GM12878 (cell line): ENCODE measurements around the gene STK11. TPM values are rescaled to one million over a fixed set of nuclear protein-coding genes. Genes with fewer than 3 reads are reported as not detected.

Experiments used
- CBX3 ChIP-seq: fragments of 200-600 bp; sonication (generic); IDR thresholded peaks from 2 replicates; pipeline ENCODE4 v1.6.1; 2016; ENCODE audit warnings: low read depth, borderline replicate concordance
- CREB1 ChIP-seq: IDR thresholded peaks from 2 replicates; pipeline ENCODE4 v1.6.1; 2012; ENCODE audit warnings: low read depth, mild to moderate bottlenecking, inconsistent platforms
- EED ChIP-seq: sonication (generic); IDR thresholded peaks from 2 replicates; pipeline ENCODE4 v1.6.1; 2016; ENCODE audit warnings: antibody characterized with exemption, low read depth
- HDGF ChIP-seq: fragments of 450-650 bp; IDR thresholded peaks from 2 replicates; pipeline ENCODE4 v1.6.1; 2016; ENCODE audit warnings: antibody characterized with exemption
- IKZF1 ChIP-seq: fragments of 450-650 bp; conservative IDR thresholded peaks from 2 replicates; pipeline ENCODE4 v1.6.1; 2017; ENCODE audit warnings: antibody characterized with exemption, mild to moderate bottlenecking
- KAT2A ChIP-seq: conservative IDR thresholded peaks from 2 replicates; pipeline ENCODE4 v1.6.1; 2011; ENCODE audit warnings: low read depth, low read length; ENCODE audit not compliant: control insufficient read depth
- MAX ChIP-seq: IDR thresholded peaks from 2 replicates; pipeline ENCODE4 v1.6.1; 2012; ENCODE audit warnings: low read depth, low read length, improper control_type of control experiment
- MXI1 ChIP-seq: fragments of 150-350 bp; IDR thresholded peaks from 2 replicates; pipeline ENCODE4 v1.6.1; 2011; ENCODE audit warnings: low read depth, mild to moderate bottlenecking, inconsistent platforms, low read length, improper control_type of control experiment
- NFIC ChIP-seq: IDR thresholded peaks from 2 replicates; pipeline ENCODE4 v1.6.1; 2012; ENCODE audit warnings: low read depth, mild to moderate bottlenecking, inconsistent platforms, low read length, moderate library complexity
- NR2C2 ChIP-seq: IDR thresholded peaks from 2 replicates; pipeline ENCODE4 v1.6.1; 2011; ENCODE audit warnings: borderline replicate concordance, low read depth; ENCODE audit not compliant: control insufficient read depth, insufficient read length
- SP1 ChIP-seq: IDR thresholded peaks from one replicate; pipeline ENCODE4 v1.6.1; 2011; ENCODE audit warnings: low read depth, low read length
- polyA plus RNA-seq, 11 experiments: library from polyadenylated mRNA; depleted of rRNA in 4 of 11; unstranded in 6 of 11; stranded (reverse) in 5 of 11; fragments of >200 nt; fragmentation: Nextera tagmentation in 4 of 11; fragmentation: Illumina TruSeq in 1 of 11; extraction: Ambion mirVana in 4 of 11; extraction: Trizol in 1 of 11; gene quantifications; 1 replicate in 1 of 11; 2 replicates in 10 of 11; pipeline versions ENCODE4 v1.2.1 to v1.2.3, GENCODE V29; 2011 to 2016; ENCODE audit warnings: inconsistent platforms in 2 of 11, missing spikeins in 2 of 11, low read depth in 1 of 11
- total RNA-seq, 4 experiments: library from RNA; depleted of rRNA in 3 of 4; stranded (reverse); fragments of >200 nt in 3 of 4; fragmentation: Illumina TruSeq in 1 of 4; extraction: Trizol in 1 of 4; gene quantifications; 2 replicates each; pipeline versions ENCODE4 v1.2.1 to v1.2.3, GENCODE V29; 2013 to 2021
- TF ChIP-seq, protein P1 (sequence below): fragments of 450-650 bp; IDR thresholded peaks from 2 replicates; pipeline ENCODE4 v1.6.1; 2018; ENCODE audit warnings: mild to moderate bottlenecking, low read depth, moderate library complexity; ENCODE audit not compliant: partially characterized antibody
- TF ChIP-seq, protein P2 (sequence below): fragments of 450-650 bp; IDR thresholded peaks from 2 replicates; pipeline ENCODE4 v1.6.1; 2017; ENCODE audit warnings: antibody characterized with exemption, mild to moderate bottlenecking, moderate library complexity
- TF ChIP-seq, protein P3 (sequence below): IDR thresholded peaks from 2 replicates; pipeline ENCODE4 v1.6.1; 2011; ENCODE audit warnings: borderline replicate concordance, low read depth, mild to moderate bottlenecking, moderate library complexity, low read length; ENCODE audit not compliant: insufficient read depth, poor library complexity, severe bottlenecking
- TF ChIP-seq, protein P4 (sequence below): fragments of 450-650 bp; IDR thresholded peaks from 2 replicates; pipeline ENCODE4 v1.6.1; 2018; ENCODE audit warnings: borderline replicate concordance, mild to moderate bottlenecking; ENCODE audit not compliant: partially characterized antibody

Gene STK11
- total and polyA plus RNA-seq, 10 of the 15 experiments (the other 5 are each of a cell fraction or from before 2014, with no cell fraction given), result 0.33 to 71.0 (median 23.8) TPM

GRCh38 chr19:1250437-1251260, 45.1 kb downstream of the STK11 start (continued):
- TF ChIP-seq MXI1, result no peak; the same call in 1 of the 2 replicates
- no peak for TF ChIP-seq SP1
- TF ChIP-seq, protein P1, sequence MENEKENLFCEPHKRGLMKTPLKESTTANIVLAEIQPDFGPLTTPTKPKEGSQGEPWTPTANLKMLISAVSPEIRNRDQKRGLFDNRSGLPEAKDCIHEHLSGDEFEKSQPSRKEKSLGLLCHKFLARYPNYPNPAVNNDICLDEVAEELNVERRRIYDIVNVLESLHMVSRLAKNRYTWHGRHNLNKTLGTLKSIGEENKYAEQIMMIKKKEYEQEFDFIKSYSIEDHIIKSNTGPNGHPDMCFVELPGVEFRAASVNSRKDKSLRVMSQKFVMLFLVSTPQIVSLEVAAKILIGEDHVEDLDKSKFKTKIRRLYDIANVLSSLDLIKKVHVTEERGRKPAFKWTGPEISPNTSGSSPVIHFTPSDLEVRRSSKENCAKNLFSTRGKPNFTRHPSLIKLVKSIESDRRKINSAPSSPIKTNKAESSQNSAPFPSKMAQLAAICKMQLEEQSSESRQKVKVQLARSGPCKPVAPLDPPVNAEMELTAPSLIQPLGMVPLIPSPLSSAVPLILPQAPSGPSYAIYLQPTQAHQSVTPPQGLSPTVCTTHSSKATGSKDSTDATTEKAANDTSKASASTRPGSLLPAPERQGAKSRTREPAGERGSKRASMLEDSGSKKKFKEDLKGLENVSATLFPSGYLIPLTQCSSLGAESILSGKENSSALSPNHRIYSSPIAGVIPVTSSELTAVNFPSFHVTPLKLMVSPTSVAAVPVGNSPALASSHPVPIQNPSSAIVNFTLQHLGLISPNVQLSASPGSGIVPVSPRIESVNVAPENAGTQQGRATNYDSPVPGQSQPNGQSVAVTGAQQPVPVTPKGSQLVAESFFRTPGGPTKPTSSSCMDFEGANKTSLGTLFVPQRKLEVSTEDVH, result no peak
- TF ChIP-seq CREB1, result no peak
- TF ChIP-seq, protein P2, sequence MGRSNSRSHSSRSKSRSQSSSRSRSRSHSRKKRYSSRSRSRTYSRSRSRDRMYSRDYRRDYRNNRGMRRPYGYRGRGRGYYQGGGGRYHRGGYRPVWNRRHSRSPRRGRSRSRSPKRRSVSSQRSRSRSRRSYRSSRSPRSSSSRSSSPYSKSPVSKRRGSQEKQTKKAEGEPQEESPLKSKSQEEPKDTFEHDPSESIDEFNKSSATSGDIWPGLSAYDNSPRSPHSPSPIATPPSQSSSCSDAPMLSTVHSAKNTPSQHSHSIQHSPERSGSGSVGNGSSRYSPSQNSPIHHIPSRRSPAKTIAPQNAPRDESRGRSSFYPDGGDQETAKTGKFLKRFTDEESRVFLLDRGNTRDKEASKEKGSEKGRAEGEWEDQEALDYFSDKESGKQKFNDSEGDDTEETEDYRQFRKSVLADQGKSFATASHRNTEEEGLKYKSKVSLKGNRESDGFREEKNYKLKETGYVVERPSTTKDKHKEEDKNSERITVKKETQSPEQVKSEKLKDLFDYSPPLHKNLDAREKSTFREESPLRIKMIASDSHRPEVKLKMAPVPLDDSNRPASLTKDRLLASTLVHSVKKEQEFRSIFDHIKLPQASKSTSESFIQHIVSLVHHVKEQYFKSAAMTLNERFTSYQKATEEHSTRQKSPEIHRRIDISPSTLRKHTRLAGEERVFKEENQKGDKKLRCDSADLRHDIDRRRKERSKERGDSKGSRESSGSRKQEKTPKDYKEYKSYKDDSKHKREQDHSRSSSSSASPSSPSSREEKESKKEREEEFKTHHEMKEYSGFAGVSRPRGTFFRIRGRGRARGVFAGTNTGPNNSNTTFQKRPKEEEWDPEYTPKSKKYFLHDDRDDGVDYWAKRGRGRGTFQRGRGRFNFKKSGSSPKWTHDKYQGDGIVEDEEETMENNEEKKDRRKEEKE, result no peak
- TF ChIP-seq KAT2A, result no peak
- TF ChIP-seq NR2C2, result no peak
- peak; percentile 32; the same call in 1 of the 2 replicates for TF ChIP-seq IKZF1
- TF ChIP-seq MAX, result no peak
- TF ChIP-seq CBX3, result no peak
- TF ChIP-seq HDGF, result no peak
- TF ChIP-seq, protein P3, sequence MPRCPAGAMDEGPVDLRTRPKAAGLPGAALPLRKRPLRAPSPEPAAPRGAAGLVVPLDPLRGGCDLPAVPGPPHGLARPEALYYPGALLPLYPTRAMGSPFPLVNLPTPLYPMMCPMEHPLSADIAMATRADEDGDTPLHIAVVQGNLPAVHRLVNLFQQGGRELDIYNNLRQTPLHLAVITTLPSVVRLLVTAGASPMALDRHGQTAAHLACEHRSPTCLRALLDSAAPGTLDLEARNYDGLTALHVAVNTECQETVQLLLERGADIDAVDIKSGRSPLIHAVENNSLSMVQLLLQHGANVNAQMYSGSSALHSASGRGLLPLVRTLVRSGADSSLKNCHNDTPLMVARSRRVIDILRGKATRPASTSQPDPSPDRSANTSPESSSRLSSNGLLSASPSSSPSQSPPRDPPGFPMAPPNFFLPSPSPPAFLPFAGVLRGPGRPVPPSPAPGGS, result no peak
- TF ChIP-seq, protein P4, sequence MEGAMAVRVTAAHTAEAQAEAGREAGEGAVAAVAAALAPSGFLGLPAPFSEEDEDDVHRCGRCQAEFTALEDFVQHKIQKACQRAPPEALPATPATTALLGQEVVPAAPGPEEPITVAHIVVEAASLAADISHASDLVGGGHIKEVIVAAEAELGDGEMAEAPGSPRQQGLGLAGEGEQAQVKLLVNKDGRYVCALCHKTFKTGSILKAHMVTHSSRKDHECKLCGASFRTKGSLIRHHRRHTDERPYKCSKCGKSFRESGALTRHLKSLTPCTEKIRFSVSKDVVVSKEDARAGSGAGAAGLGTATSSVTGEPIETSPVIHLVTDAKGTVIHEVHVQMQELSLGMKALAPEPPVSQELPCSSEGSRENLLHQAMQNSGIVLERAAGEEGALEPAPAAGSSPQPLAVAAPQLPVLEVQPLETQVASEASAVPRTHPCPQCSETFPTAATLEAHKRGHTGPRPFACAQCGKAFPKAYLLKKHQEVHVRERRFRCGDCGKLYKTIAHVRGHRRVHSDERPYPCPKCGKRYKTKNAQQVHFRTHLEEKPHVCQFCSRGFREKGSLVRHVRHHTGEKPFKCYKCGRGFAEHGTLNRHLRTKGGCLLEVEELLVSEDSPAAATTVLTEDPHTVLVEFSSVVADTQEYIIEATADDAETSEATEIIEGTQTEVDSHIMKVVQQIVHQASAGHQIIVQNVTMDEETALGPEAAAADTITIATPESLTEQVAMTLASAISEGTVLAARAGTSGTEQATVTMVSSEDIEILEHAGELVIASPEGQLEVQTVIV, result no peak
- TF ChIP-seq EED, result no peak
- no peak for TF ChIP-seq NFIC
